D341Med (cell line): ENCODE data around the gene NFIA.
"Not testable (repeated sequence)": the region's sequence is repeated elsewhere in the genome, so short reads cannot be mapped to it uniquely, and the experiment has no call there.

Experiments
- DNase-seq: peaks from one replicate; pipeline ENCODE4 v3.0.0; 2012; ENCODE audit warnings: low spot score

Gene NFIA

GRCh38 chr1:61058483-61059245 lies 23.7 kb upstream of the NFIA start:
- no peak for DNase-seq

- not testable (repeated sequence) for DNase-seq
Measured at GRCh38 chr1:61061601-61062000, 20.8 kb upstream of the NFIA start.

- DNase-seq = no peak
Measured at GRCh38 chr1:61064673-61065072, 17.7 kb upstream of the NFIA start.

GRCh38 chr1:61067446-61068019 lies 14.8 kb upstream of the NFIA start:
- no peak for DNase-seq

- no peak for DNase-seq
Measured at GRCh38 chr1:61070054-61070453, 12.3 kb upstream of the NFIA start.

GRCh38 chr1:61071205-61072130 lies 10.9 kb upstream of the NFIA start:
- no peak for DNase-seq

GRCh38 chr1:61073871-61074270 lies 8.5 kb upstream of the NFIA start:
- DNase-seq = no peak

- not testable (repeated sequence) for DNase-seq
Measured at GRCh38 chr1:61075833-61076232, 6.5 kb upstream of the NFIA start.

- peak; percentile 87 for DNase-seq
Measured at GRCh38 chr1:61076728-61077675, 5.4 kb upstream of the NFIA start.

GRCh38 chr1:61077676-61078541 lies 4.5 kb upstream of the NFIA start:
- DNase-seq = peak; percentile 84

- DNase-seq = no peak
Measured at GRCh38 chr1:61078618-61079295, 3.6 kb upstream of the NFIA start.

GRCh38 chr1:61079296-61079897 lies 3.0 kb upstream of the NFIA start:
- no peak for DNase-seq

- peak; percentile 35 for DNase-seq
Measured at GRCh38 chr1:61079898-61080336, 2.4 kb upstream of the NFIA start.

- DNase-seq = no peak
Measured at GRCh38 chr1:61080413-61081143, 1.8 kb upstream of the NFIA start.

GRCh38 chr1:61081144-61081685 lies 1.1 kb upstream of the NFIA start:
- no peak for DNase-seq

- DNase-seq = no peak
Measured at GRCh38 chr1:61081686-61082310, 563 bp upstream of the NFIA start.

GRCh38 chr1:61083013-61083806 lies 849 bp downstream of the NFIA start:
- peak; percentile 68 for DNase-seq
